C4-2B (cell line): ENCODE measurements around the gene NAB1.

Experiments used
- ZFX ChIP-seq: fragments of 450-650 bp; IDR thresholded peaks from 2 replicates; pipeline ENCODE4 v1.6.1; 2017
- TF ChIP-seq, protein P1 (sequence below): fragments of 450-650 bp; conservative IDR thresholded peaks from 2 replicates; pipeline ENCODE4 v1.5.1; 2017; ENCODE audit warnings: mild to moderate bottlenecking

DNA sequence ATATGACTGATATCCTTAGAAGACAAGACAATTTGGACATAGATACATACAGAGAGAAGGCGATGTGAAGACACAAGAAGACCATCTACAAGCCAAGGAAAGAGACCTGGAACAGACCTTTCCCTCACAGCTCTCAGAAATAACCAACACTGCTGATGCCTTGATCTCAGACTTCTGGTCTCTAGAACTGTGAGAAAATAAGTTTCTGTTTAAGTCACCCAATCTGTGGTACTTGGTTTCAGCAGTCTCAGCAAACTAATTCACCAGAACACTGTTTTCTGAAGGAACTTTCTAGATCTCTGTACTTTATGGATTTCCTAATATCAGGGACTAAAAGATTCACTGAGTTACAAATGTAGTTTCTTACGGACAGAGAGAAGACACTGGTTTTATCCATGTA, 58.8 kb downstream of the NAB1 start:
- TF ChIP-seq, protein P1, sequence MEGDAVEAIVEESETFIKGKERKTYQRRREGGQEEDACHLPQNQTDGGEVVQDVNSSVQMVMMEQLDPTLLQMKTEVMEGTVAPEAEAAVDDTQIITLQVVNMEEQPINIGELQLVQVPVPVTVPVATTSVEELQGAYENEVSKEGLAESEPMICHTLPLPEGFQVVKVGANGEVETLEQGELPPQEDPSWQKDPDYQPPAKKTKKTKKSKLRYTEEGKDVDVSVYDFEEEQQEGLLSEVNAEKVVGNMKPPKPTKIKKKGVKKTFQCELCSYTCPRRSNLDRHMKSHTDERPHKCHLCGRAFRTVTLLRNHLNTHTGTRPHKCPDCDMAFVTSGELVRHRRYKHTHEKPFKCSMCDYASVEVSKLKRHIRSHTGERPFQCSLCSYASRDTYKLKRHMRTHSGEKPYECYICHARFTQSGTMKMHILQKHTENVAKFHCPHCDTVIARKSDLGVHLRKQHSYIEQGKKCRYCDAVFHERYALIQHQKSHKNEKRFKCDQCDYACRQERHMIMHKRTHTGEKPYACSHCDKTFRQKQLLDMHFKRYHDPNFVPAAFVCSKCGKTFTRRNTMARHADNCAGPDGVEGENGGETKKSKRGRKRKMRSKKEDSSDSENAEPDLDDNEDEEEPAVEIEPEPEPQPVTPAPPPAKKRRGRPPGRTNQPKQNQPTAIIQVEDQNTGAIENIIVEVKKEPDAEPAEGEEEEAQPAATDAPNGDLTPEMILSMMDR = no peak
- TF ChIP-seq ZFX = no peak
